Activated CD4-positive, alpha-beta T cell treated with anti-CD3 and anti-CD28 coated beads, Interleukin-2, amount 10 ng/mL, durations not matched to agents 7 days and 5 days (primary cell): Measurements from ENCODE around the gene ARPP19. TPM values are rescaled to one million over a fixed set of nuclear protein-coding genes. Genes with fewer than 3 reads are reported as not detected.
"Not testable (repeated sequence)": the region's sequence is repeated elsewhere in the genome, so short reads cannot be mapped to it uniquely, and the experiment has no call there.

Experiments
- CTCF ChIA-PET: fragments of 350-600 bp; sonication (Branson Sonifier 250); formaldehyde crosslinking; loops from one replicate; lab custom pipeline; 2021; ENCODE audit warnings: antibody characterized with exemption; lab: Charles Lee
- POLR2A ChIA-PET: fragments of 350-600 bp; sonication (Branson Sonifier 250); formaldehyde crosslinking; loops from one replicate; lab custom pipeline; 2021; ENCODE audit warnings: antibody characterized with exemption; lab: Charles Lee
- DNase-seq: peaks from one replicate; pipeline ENCODE4 v3.0.0-alpha.2; 2020
- H3K27ac Mint-ChIP-seq: one replicate; pipeline ENCODE4 v1.8.0; 2021; ENCODE audit warnings: mild to moderate bottlenecking, moderate library complexity, mixed read lengths
- H3K27me3 Mint-ChIP-seq: one replicate; pipeline ENCODE4 v1.8.0; 2021; ENCODE audit warnings: mixed read lengths
- H3K36me3 Mint-ChIP-seq: one replicate; pipeline ENCODE4 v1.8.0; 2021; ENCODE audit warnings: low read depth, mixed read lengths
- H3K4me1 Mint-ChIP-seq: one replicate; pipeline ENCODE4 v1.8.0; 2021; ENCODE audit warnings: mixed read lengths
- H3K4me3 Mint-ChIP-seq: one replicate; pipeline ENCODE4 v1.8.0; 2021; ENCODE audit warnings: mild to moderate bottlenecking, moderate library complexity, mixed read lengths
- H3K9me3 Mint-ChIP-seq: one replicate; pipeline ENCODE4 v1.8.0; 2021; ENCODE audit warnings: mixed read lengths
- total RNA-seq, 2 experiments: library from RNA; stranded (reverse); gene quantifications; one replicate each; pipeline ENCODE4 v1.2.3, GENCODE V29; 2021

The ARPP19 gene
- total RNA-seq, 2 experiments from 2014 or later, result 178 to 193 TPM

DNA sequence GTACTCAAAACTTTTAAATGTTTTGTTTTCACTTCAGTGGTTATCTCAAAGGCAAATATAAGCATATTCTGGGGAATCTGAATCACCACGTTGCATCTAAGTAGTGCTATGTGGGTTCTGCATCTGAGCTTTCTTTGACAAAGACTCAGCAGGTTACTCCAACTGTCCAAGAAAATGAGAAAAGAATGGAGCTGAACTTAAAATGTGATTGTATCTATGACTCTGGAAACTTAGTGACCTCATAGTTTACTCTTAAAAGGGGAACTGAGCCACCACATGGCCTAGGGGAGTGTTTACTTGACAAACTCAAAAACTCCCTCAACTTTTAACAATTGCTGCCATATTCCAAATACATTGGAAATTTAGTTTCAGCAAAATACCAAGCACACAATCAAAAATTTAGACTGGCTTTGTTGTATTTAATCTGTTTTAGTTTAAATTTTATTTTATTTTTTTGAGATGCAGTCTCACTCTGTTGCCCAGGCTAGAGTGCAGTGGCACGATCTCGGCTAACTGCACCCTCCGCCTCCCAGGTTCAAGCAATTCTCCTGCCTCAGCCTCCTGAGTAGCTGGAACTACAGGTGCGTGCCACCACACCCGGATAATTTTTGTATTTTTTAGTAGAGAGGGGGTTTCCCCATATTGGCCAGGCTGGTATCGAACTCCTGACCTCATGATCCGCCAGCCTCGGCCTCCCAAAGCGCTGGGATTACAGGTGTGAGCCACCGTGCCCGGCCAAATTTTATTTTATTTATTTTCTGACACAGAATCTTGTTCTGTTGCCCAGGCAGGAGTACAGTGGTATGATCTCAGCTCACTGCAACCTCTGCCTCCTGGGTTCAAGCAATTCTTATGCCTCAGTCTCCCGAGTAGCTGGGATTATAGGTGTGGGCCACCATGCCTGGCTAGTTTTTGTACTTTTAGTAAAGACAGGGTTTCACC is 3.1 kb downstream of the ARPP19 start:
- CTCF ChIA-PET, result interaction anchor here (0.9 to 1.8 kb wide), 2 partner anchors 12 to 20 kb away, joined by 3 to 8 read pairs; no protein-coding TSS in a partner anchor
- H3K36me3 Mint-ChIP-seq, result peaks cover 28% of the 10 kb centered on the region
- H3K4me3 Mint-ChIP-seq, H3K27me3 Mint-ChIP-seq, H3K9me3 Mint-ChIP-seq, DNase-seq: not testable (repeated sequence)
- peak overlapping the region; percentile 41 for H3K27ac Mint-ChIP-seq
- peaks cover 58% of the 10 kb centered on the region for H3K4me1 Mint-ChIP-seq
- POLR2A ChIA-PET, result interaction anchor here (0.6 kb wide), 1 partner anchor 22 kb away, joined by 3 read pairs; no protein-coding TSS in a partner anchor

DNA sequence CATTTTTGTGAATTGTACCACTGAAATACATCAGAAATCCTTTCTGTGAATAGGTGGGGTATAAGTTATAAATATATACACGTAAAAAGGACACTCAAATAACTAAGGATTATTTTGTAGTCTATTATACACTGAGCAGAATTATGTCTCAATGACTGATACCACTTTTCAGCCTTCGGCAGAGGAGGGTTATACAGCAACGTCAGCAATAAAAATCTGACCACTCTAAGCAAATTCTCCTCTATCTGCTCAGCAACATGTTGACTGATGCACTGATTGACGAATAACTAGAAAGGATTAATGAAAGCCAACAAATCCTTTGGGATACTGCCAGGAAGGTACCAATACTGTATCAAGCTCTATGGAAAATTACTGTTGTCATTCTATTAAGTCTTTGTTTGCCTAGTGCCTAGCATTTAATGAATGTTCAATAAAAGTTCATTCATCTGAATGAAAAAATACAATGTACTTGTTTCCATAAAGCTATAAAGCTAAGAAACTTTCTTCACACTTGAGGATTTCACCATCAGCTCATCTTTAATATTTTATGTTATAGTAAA is 5.2 kb downstream of the ARPP19 start:
- Mint-ChIP-seq H3K36me3 (peaks cover 36% of the 10 kb centered on the region), H3K4me3 (no peak overlapping the region), H3K27me3 (no peaks in the 10 kb centered on the region), H3K9me3 (no peaks in the 10 kb centered on the region), H3K27ac (no peak overlapping the region), H3K4me1 (peaks cover 70% of the 10 kb centered on the region)
- ChIA-PET CTCF (no interaction called here), POLR2A (no interaction called here)
- DNase-seq, result no peak

DNA sequence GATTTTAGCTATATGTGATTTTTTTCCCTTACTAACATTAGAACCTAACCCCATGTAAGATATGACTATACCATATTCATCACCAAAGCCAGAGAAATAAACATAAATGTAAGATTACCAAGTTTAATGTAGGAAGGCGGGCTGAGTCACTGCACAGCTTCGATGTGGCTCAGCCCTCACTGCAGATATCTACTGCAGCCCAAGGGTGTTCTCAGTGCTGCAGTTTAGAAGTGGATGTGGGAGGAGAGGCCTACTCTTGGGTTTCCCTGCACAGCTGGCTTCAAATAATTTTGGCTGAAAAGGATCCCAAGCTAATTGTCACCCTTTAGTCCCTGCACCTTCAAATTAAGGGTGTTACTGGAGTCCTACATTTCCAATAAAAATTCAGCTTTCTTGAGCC is 9.3 kb downstream of the ARPP19 start:
- POLR2A ChIA-PET, result no interaction called here
- peaks cover 39% of the 10 kb centered on the region for H3K36me3 Mint-ChIP-seq

DNA sequence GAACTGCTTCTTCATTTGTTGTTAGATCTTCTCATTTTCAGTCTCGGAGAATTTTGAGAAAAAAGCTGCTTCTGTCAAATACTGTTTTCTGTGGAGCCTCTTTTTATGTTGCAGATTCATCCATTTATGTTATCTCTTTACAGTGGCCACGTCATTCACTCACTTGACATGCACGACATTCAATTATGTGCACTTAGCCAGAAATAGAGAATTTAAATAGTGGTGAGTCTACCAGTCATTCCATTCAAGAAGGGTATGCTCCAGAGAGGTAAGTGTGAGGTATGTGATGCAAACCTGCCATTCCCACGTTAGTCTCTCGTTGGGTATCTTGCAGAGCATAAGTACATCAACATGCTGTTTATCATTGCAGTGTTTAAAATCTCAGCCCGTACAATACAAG is 9.8 kb downstream of the ARPP19 start:
- peaks cover 41% of the 10 kb centered on the region for H3K36me3 Mint-ChIP-seq
- peaks cover 70% of the 10 kb centered on the region for H3K4me1 Mint-ChIP-seq
- DNase-seq, result no peak
- H3K27me3 Mint-ChIP-seq, result no peaks in the 10 kb centered on the region
- H3K4me3 Mint-ChIP-seq, result peak overlapping the region; percentile 7
- peak overlapping the region; percentile 60 for H3K27ac Mint-ChIP-seq
- ChIA-PET POLR2A (no interaction called here), CTCF (interaction anchor here (0.6 to 2.4 kb wide), 7 partner anchors 10 to 264 kb away, joined by 3 to 6 read pairs (median 4); partner anchors contain the start of gene MYO5C)
- no peaks in the 10 kb centered on the region for H3K9me3 Mint-ChIP-seq

More for the DNA sequence above, 9.3 kb downstream of the ARPP19 start:
- Mint-ChIP-seq H3K9me3 (no peaks in the 10 kb centered on the region), H3K4me1 (peaks cover 72% of the 10 kb centered on the region), H3K27ac (peak overlapping the region; percentile 60), H3K4me3 (no peak overlapping the region), H3K27me3 (no peaks in the 10 kb centered on the region)
- no peak for DNase-seq
- CTCF ChIA-PET, result interaction anchor here (1.3 to 2.4 kb wide), 8 partner anchors 8 to 264 kb away, joined by 3 to 6 read pairs (median 4); partner anchors contain the start of gene MYO5C

DNA sequence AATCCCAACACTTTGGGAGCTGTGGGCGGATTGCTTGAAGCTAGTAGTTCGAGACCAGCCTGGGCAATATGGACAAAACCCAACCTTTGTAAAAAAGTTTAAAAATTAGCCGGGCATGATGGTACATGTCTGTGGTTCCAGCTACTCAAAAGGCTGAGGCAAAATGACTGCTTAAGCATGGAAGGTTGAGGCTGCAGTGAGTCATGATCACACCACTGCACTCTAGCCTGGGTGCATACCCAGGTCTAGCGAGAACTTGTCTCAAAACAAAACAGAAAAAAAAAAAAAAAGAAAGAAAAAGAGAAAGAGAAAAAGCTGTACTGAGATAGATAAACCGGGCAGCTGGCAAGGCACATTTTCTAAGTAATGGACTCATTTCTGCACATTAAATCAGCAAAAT is 10.6 kb downstream of the ARPP19 start:
- H3K36me3 Mint-ChIP-seq, result peaks cover 44% of the 10 kb centered on the region
- POLR2A ChIA-PET, result no interaction called here
- CTCF ChIA-PET, result interaction anchor here (0.6 to 2.4 kb wide), 4 partner anchors 12 to 612 kb away, joined by 3 to 6 read pairs (median 4); no protein-coding TSS in a partner anchor

DNA sequence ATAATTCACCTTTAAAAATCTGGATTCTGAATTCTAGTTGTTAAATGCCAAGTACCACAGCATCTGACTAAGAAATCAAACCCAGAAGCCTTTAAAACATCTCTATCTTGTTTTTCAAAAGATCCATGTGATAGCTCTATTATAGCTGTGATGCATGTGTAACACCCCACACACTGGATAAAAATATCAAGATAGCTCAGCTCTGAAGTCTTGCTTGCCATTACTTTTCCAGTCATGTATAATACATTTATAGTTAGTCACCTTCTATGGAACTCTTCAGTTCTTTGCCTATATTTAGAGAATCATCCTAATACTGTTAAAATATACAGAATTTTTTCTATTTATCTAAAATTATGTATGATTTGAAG is 11.6 kb downstream of the ARPP19 start:
- H3K27ac Mint-ChIP-seq, result no peak overlapping the region
- H3K9me3 Mint-ChIP-seq, result no peaks in the 10 kb centered on the region
- peaks cover 42% of the 10 kb centered on the region for H3K36me3 Mint-ChIP-seq
- ChIA-PET CTCF (no interaction called here), POLR2A (no interaction called here)
- no peak for DNase-seq
- peaks cover 57% of the 10 kb centered on the region for H3K4me1 Mint-ChIP-seq
- no peaks in the 10 kb centered on the region for H3K27me3 Mint-ChIP-seq
- H3K4me3 Mint-ChIP-seq, result no peak overlapping the region

More for the DNA sequence above, 10.6 kb downstream of the ARPP19 start:
- Mint-ChIP-seq H3K4me1 (peaks cover 65% of the 10 kb centered on the region), H3K27ac (peak overlapping the region; percentile 60), H3K27me3 (no peaks in the 10 kb centered on the region), H3K9me3 (no peaks in the 10 kb centered on the region), H3K4me3 (peak overlapping the region; percentile 8)
- DNase-seq, result peak; percentile 47

DNA sequence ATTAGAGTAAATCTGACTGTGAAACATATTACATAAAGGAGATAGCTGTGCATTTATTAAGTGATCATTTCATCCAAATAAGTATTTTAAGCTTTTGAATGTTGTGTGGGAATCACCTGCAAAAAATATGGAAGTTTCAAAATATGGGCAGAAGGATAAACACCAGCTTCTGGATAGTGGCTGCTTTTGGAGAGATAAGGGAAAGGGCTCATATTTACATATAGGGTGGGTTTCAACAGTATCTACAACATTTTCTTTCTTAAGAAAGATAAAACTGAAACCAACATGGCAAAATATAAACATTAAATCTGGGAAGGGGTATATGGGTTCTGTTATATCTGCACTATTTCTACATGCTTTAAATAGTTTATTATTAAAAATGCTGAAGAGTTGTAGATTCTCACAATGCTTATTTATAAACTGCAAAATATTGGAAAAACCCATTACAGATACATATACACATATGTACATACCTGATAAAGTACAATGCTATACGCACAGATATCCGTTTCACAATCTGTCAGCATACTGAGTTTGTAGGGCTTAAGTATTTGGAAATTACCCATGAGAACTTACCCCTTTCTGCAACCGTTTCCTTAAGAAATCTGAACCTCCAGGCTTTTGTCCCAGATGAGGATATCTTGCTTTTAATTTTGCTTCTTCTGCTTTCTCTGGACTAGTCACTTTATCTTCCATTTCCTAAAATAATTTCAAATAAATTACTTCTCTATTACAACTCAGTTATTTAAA is 12.1 kb downstream of the ARPP19 start:
- DNase-seq, result no peak
- Mint-ChIP-seq H3K27me3 (no peaks in the 10 kb centered on the region), H3K4me1 (peaks cover 54% of the 10 kb centered on the region), H3K27ac (no peak overlapping the region), H3K36me3 (peaks cover 46% of the 10 kb centered on the region), H3K4me3 (no peak overlapping the region), H3K9me3 (no peaks in the 10 kb centered on the region)
- ChIA-PET CTCF (no interaction called here), POLR2A (no interaction called here)

DNA sequence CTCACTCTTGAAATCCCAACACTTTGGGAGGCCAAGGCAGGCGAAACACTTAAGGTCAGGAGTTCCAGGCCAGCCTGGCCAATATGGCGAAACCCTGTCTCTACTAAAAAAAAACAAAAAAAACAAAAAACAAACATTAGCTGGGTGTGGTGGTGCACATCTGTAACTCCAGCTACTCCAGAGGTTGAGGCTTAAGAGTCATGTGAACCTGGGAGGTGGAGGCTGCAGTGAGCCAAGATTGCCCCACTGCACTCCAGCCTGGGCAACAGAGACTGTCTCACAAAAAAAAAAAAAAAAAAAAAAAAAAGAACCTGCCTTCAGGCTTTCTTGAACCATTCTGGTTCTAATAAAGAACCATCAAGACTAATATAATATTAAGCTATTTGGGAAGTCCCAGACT is 16.5 kb downstream of the ARPP19 start:
- no peak overlapping the region for H3K27ac Mint-ChIP-seq
- no peak for DNase-seq
- H3K4me3 Mint-ChIP-seq, result no peak overlapping the region
- H3K27me3 Mint-ChIP-seq, result no peaks in the 10 kb centered on the region
- peaks cover 21% of the 10 kb centered on the region for H3K4me1 Mint-ChIP-seq
- ChIA-PET POLR2A (no interaction called here), CTCF (interaction anchor here (0.7 to 2.2 kb wide), 3 partner anchors 8 to 87 kb away, joined by 3 to 6 read pairs (median 4); no protein-coding TSS in a partner anchor)
- H3K36me3 Mint-ChIP-seq, result peaks cover 56% of the 10 kb centered on the region
- H3K9me3 Mint-ChIP-seq, result no peaks in the 10 kb centered on the region

DNA sequence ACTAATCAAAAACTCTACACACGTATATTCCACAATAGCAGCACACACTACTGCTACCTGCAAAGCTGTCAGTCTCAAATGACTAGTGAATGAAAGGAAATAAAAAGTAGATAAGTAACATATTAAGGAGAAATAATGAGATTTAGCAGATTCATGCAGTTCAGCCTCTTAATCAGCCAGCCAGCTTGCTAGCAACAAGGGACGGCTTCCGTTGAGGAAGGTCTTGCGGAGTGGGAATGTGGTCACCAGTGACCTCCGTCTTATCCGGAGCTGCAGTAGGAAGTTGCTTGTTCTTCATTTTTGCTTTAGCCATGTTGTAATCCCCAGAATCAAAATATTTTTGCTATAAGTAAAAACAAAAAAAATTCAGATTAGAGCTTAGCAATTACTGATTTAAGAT is 17.1 kb downstream of the ARPP19 start:
- Mint-ChIP-seq H3K9me3 (no peaks in the 10 kb centered on the region), H3K27me3 (no peaks in the 10 kb centered on the region), H3K4me1 (peaks cover 21% of the 10 kb centered on the region), H3K27ac (no peak overlapping the region), H3K4me3 (no peak overlapping the region), H3K36me3 (peaks cover 61% of the 10 kb centered on the region)
- no peak for DNase-seq
- POLR2A ChIA-PET, result no interaction called here
- CTCF ChIA-PET, result interaction anchor here (0.7 to 2.2 kb wide), 3 partner anchors 9 to 87 kb away, joined by 3 to 6 read pairs (median 4); no protein-coding TSS in a partner anchor

DNA sequence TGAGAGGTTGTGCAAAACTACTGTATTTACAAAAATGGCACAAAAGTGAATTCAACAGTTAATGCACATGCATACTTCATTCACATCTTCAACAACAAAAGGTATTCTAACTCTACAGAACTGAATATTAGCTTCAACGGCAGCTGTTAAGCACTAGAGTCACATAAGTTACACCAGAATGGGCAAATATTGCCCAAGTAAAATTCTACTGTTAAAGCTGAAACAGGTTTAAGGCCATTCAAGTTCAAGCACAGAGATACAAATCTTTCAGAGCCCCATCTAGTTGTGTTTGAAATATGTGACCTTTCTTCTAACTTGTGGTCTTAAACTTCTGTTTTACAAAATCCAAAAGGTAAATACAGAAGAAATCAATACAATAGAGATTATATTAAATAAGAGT is 17.6 kb downstream of the ARPP19 start:
- DNase-seq, H3K4me3 Mint-ChIP-seq, H3K27ac Mint-ChIP-seq, H3K27me3 Mint-ChIP-seq, H3K9me3 Mint-ChIP-seq, POLR2A ChIA-PET: not testable (repeated sequence)
- H3K36me3 Mint-ChIP-seq, result peaks cover 61% of the 10 kb centered on the region
- H3K4me1 Mint-ChIP-seq, result peaks cover 21% of the 10 kb centered on the region
- CTCF ChIA-PET, result interaction anchor here (1.1 kb wide), 1 partner anchor 9 kb away, joined by 4 read pairs; no protein-coding TSS in a partner anchor

DNA sequence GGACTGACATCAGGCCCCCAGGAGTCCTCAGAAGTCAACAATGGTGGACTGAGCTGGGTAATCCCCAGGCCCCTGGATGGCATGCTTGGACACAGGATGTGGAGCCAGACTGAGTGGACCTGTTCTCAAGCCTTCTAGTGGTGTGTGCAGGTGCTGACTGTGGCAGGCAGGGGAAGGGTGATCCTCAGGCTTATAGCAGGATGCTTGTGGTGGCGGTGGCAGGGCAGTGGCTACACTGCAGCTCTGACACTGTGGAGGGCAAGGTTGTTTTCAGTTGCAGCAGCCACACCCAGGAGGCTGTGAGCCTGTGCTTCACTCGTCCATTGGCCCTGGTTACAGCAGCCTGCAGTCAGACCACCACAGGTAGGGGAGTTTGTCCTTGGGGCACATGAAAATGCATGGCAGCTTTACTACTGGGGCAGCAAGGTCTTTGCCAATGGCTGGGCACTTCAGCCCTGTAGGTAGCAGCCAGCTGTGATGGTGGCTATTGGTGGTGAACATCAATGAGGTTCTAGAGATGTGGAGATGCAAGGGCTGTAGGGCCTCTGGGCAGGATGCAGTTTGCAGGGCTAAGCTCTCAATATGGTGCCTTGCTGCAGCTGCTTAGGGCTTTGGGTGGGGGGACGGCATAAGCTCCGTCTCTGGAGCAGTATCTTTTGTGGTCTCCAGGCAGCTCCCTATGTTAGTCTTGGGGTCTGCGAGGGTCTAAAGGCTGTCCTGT is 22.6 kb downstream of the ARPP19 start:
- no peak overlapping the region for H3K4me3 Mint-ChIP-seq
- DNase-seq, result peak; percentile 18
- ChIA-PET CTCF (interaction anchor here (0.5 to 1.5 kb wide), 5 partner anchors 13 to 292 kb away, joined by 3 to 6 read pairs (median 3); no protein-coding TSS in a partner anchor), POLR2A (no interaction called here)
- H3K36me3 Mint-ChIP-seq, result peaks cover 49% of the 10 kb centered on the region
- peaks cover 4% of the 10 kb centered on the region for H3K27me3 Mint-ChIP-seq
- peaks cover 21% of the 10 kb centered on the region for H3K4me1 Mint-ChIP-seq
- peaks cover 2% of the 10 kb centered on the region for H3K9me3 Mint-ChIP-seq
- H3K27ac Mint-ChIP-seq, result peak overlapping the region; percentile 51
